Measurements from ENCODE around the gene ZFP3. TPM values are rescaled to one million over a fixed set of nuclear protein-coding genes. Genes with fewer than 3 reads are reported as not detected.
A peak's percentile ranks its signal among the peaks of the same experiment; 100 is the strongest.

ZFP3 gene
- total RNA-seq, 3 donors from 2014 or later: 8.0 to 11.2 (median 10.8) TPM

DNA sequence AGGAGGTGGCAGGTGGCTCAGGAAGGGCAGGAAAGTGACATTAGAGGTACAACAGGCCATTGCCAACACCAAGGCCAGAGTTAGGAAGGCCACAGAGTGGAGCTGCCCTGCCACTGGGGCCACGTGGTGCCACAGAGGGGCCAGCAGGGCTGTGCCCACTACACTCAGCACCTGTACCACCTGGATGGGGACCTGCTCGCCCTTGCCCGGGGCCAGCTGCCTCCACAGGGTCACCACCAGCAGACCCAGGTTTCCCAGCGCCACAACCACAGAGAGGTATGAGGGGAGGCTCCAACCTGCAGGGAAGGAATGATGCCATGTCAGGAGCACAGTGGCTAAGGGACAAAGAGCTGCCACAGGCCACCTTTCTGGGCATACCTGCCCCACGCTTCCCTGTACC lies 44.2 kb upstream of the ZFP3 start:
- Histone ChIP-seq H3K36me3 (ENCODE audit: low read depth) (no peaks in the 10 kb centered on the region), H3K9me3 (no peaks in the 10 kb centered on the region), H3K4me1 (ENCODE audit: low read depth) (peaks cover 16% of the 10 kb centered on the region), H3K4me3 (no peak overlapping the region)
- ATAC-seq (no peak), DNase-seq (no peak)
- TF ChIP-seq, protein P1, sequence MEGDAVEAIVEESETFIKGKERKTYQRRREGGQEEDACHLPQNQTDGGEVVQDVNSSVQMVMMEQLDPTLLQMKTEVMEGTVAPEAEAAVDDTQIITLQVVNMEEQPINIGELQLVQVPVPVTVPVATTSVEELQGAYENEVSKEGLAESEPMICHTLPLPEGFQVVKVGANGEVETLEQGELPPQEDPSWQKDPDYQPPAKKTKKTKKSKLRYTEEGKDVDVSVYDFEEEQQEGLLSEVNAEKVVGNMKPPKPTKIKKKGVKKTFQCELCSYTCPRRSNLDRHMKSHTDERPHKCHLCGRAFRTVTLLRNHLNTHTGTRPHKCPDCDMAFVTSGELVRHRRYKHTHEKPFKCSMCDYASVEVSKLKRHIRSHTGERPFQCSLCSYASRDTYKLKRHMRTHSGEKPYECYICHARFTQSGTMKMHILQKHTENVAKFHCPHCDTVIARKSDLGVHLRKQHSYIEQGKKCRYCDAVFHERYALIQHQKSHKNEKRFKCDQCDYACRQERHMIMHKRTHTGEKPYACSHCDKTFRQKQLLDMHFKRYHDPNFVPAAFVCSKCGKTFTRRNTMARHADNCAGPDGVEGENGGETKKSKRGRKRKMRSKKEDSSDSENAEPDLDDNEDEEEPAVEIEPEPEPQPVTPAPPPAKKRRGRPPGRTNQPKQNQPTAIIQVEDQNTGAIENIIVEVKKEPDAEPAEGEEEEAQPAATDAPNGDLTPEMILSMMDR (IDR thresholded peaks at IDR 0.05): no peak
- intact Hi-C loops (cut with DNase I, micrococcal nuclease): no loop called here

DNA sequence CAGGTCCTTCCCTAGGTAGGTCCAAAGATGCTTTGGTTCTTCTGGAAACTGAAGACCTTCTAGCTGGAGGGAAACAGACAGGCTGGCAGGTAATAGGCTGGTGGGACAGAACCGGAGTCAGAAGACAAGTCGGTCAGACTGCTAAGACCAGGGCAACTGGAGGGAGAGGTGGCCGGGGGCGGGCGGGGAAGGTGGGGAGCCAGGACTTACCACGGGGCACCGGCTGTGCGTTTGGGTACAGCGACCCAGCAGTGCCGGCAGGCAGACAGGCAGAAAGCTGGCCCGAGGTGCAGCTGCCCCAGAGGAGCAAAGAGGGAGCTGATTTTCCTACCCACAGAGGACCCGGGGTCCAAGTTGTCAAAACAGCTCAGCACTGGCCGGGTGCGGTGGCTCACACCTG lies 43.6 kb upstream of the ZFP3 start:
- H3K9me3 ChIP-seq: no peaks in the 10 kb centered on the region
- no peak for ATAC-seq
- no peak for DNase-seq
- TF ChIP-seq, protein P1 (IDR thresholded peaks at IDR 0.05): no peak
- intact Hi-C loops (cut with DNase I, micrococcal nuclease): no loop called here
- H3K4me1 ChIP-seq (ENCODE audit: low read depth): peaks cover 16% of the 10 kb centered on the region
- no peak overlapping the region for H3K4me3 ChIP-seq
- H3K36me3 ChIP-seq (ENCODE audit: low read depth): no peaks in the 10 kb centered on the region

DNA sequence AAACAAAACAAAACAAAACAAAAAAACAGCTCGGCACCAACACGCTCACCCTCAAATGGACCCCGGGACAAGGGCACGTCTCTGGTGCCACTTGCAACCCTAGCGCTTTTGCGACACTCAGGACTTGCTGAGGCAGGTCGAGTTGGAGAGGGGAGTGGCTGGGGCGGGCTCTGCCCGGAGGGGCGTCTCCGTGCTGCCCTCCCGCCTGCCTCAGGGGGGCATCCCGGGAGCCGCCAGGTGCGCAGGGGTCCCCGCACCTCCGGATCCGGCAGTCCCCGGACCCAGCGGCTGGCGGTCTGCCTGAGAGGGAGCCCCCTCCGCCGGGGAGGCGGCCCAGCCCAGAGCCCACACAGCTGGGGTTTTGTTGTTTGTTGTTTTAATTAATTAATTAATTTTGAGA lies 43.0 kb upstream of the ZFP3 start, which contains the start of gene SLC52A1:
Gene SLC52A1 (minus strand): TSS at position 112 of the 400 bp plus-strand sequence. CDS start 820 bp downstream, outside the sequence.
- no peaks in the 10 kb centered on the region for H3K9me3 ChIP-seq
- TF ChIP-seq, protein P1 (IDR thresholded peaks at IDR 0.05): no peak
- no peak within 1 kb of the TSS for H3K4me3 ChIP-seq
- peaks cover 16% of the 10 kb centered on the region for H3K4me1 ChIP-seq (ENCODE audit: low read depth)
- intact Hi-C loops (cut with DNase I, micrococcal nuclease): no loop called here
- peak in 2 of 3 donors; percentile 52 to 69 for DNase-seq
- no peaks in the 10 kb centered on the region for H3K36me3 ChIP-seq (ENCODE audit: low read depth)
- ATAC-seq: peak; percentile 67

DNA sequence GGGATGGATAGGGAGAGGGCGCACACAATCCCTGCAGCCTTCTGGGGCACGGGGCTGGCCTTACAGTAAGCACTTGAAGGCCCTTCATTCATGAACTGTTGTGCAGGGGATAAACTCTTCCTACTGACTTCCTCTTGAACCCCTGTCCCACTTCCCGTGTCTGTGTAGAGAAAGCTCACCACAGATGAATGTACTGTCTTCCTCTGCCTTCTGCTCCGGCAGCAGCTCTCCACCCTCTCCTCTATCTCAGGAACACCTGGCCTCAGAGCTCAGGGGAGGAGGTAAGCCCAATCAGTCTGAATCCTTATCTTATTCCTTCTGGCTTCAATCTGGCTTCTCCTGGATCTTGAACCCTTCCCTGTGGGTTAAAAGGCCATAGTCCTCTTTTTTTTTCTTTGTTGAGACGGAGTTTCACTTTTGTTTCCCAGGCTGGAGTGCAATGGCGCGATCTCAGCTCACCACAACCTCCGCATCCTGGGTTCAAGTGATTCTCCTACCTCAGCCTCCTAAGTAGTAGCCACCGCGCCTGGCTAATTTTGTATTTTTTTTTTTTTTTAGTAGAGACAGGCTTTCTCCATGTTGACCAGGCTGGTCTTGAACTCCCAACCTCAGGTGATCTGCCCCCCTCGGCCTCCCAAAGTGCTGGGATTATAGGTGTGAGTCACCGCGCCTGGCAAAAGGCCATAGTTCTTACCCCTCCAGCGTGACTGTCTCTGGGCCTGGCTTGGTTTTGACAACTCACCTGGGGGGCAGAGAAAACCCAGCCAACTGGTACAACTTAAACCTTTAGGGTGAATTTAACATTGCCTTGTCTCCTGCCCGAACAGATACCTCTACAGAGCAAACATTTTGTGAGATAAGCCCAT lies 35.9 kb upstream of the ZFP3 start:
- ATAC-seq: peak; percentile 77
- TF ChIP-seq, protein P1 (IDR thresholded peaks at IDR 0.05): no peak
- H3K4me3 ChIP-seq: no peak overlapping the region

DNA sequence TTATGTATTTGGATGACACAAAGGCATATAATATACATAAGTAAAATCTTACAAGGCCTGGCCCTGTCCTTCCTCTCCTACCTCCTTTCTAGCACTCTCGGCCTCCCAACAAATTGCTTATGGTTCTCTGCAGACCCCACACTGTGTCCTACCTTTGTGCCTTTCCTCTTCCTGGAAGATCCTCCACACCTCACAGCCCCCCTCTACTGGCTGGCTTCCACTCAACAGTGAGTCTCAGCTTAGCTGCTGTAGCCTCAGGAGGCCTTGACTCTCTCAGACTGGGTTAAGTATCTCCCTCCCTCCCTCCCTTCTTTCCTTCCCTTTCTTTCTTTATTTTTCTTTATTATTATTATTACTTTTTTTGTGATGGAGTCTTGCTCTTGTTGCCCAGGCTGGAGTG lies 34.7 kb upstream of the ZFP3 start:
- ATAC-seq (no peak), DNase-seq (no peak)
- H3K9me3 ChIP-seq: no peaks in the 10 kb centered on the region
- no peak overlapping the region for H3K4me3 ChIP-seq
- H3K4me1 ChIP-seq (ENCODE audit: low read depth): peaks cover 36% of the 10 kb centered on the region
- H3K36me3 ChIP-seq (ENCODE audit: low read depth): no peaks in the 10 kb centered on the region
- TF ChIP-seq, protein P1 (IDR thresholded peaks at IDR 0.05): no peak
- intact Hi-C loops (cut with DNase I, micrococcal nuclease): no loop called here

More for the DNA sequence above, 35.9 kb upstream of the ZFP3 start:
- DNase-seq: peak in 1 of 3 donors; percentile 48
- H3K4me1 ChIP-seq (ENCODE audit: low read depth): peaks cover 36% of the 10 kb centered on the region
- H3K9me3 ChIP-seq: no peaks in the 10 kb centered on the region
- intact Hi-C loops (cut with DNase I, micrococcal nuclease): no loop called here
- H3K36me3 ChIP-seq (ENCODE audit: low read depth): no peaks in the 10 kb centered on the region
